Mammary epithelial cell (primary cell): ENCODE data around the gene CNKSR3.

Experiments
- CTCF ChIP-seq, 2 donors: IDR thresholded peaks in 1 of 2; conservative IDR thresholded peaks in 1 of 2; 2 replicates each; pipeline ENCODE4 v1.5.1; 2011 to 2012; ENCODE audit warnings: inconsistent platforms in 2 of 2, low read length in 2 of 2, mild to moderate bottlenecking in 2 of 2, control low read depth in 1 of 2, low read depth in 1 of 2; ENCODE audit not compliant: insufficient read depth in 1 of 2; ENCODE audit errors: extremely low read depth in 1 of 2
- EZH2 ChIP-seq: IDR thresholded peaks from 2 replicates; pipeline ENCODE4 v1.6.1; 2012; ENCODE audit warnings: low read length, inconsistent platforms, borderline replicate concordance

DNA sequence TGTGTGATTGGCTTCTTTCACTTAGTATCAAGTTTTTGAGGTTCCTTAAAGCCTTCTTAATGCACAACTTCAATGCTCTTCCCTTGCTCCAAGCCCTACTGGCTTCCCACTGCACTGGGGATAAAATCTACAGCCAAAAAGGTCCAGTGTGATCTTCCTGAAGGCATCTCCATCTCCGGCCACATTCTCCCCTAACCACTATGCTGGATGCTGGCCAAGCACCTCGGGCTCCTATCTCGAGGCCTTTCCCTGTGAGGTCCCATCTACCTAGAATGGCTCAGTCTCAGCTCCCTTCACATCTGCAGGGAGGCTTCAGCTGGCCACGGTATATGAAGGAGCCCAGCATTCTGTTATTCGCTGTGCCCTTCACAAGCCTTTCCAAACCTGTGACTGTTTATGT is 48.1 kb downstream of the CNKSR3 start:
- TF ChIP-seq CTCF (conservative IDR thresholded peaks at IDR 0.05 in 1 of 2, IDR thresholded peaks at IDR 0.05 in 1 of 2; ENCODE audit: extremely low read depth in 1 of 2, insufficient read depth in 1 of 2, low read depth in 1 of 2, low read length in 2 of 2) = no peak
- TF ChIP-seq EZH2 = no peak
